WTC11 (cell line): ENCODE results near the gene TMC5. TPM values are rescaled to one million over a fixed set of nuclear protein-coding genes. Genes with fewer than 3 reads are reported as not detected.

Source experiments
- ATAC-seq: fragments of 200-7000 bp; cut with Tn5 transposase; 2 replicates; pipeline ENCODE4 v1.10.0; 2021; ENCODE audit warnings: mild to moderate bottlenecking, moderate library complexity
- CTCF ChIA-PET: fragments of 300-600 bp; sonication (Branson Sonifier 250); formaldehyde crosslinking; loops from one replicate; lab custom pipeline; 2021; ENCODE audit warnings: antibody characterized with exemption; lab: Charles Lee
- POLR2A ChIA-PET: fragments of 350-600 bp; sonication (Branson Sonifier 250); formaldehyde crosslinking; loops from one replicate; lab custom pipeline; 2021; ENCODE audit warnings: antibody characterized with exemption; lab: Charles Lee
- DNase-seq: peaks from one replicate; pipeline ENCODE4 v3.0.0; 2021; ENCODE audit warnings: low spot score
- H3K27ac Mint-ChIP-seq: 2 replicates; pipeline ENCODE4 v1.8.0; 2021; ENCODE audit warnings: mixed read lengths
- H3K27me3 Mint-ChIP-seq: 2 replicates; pipeline ENCODE4 v1.8.0; 2021; ENCODE audit warnings: low read depth, mild to moderate bottlenecking, moderate library complexity, mixed read lengths
- H3K36me3 Mint-ChIP-seq: 2 replicates; pipeline ENCODE4 v1.8.0; 2021; ENCODE audit warnings: mixed read lengths
- H3K4me1 Mint-ChIP-seq: 2 replicates; pipeline ENCODE4 v1.8.0; 2022; ENCODE audit warnings: mixed read lengths
- H3K4me3 Mint-ChIP-seq: 2 replicates; pipeline ENCODE4 v1.8.0; 2021; ENCODE audit warnings: mild to moderate bottlenecking, moderate library complexity, mixed read lengths
- H3K9me3 Mint-ChIP-seq: 2 replicates; pipeline ENCODE4 v1.8.0; 2021; ENCODE audit warnings: mixed read lengths
- ARID4B ChIP-seq: sonication (generic); formaldehyde crosslinking; IDR thresholded peaks from 2 replicates; pipeline ENCODE4 v1.8.0; 2023; ENCODE audit warnings: missing genetic modification reagents, mild to moderate bottlenecking, borderline replicate concordance
- CDX4 ChIP-seq: fragments of 250-450 bp; sonication (Bioruptor Pico); IDR thresholded peaks from 2 replicates; pipeline ENCODE4 v1.9.0; 2021; ENCODE audit warnings: moderate library complexity, mild to moderate bottlenecking, inconsistent platforms, borderline replicate concordance
- CREB1 ChIP-seq: sonication (generic); formaldehyde crosslinking; IDR thresholded peaks from 2 replicates; pipeline ENCODE4 v1.8.0; 2023; ENCODE audit warnings: mild to moderate bottlenecking, missing genetic modification reagents
- CREM ChIP-seq: sonication (generic); formaldehyde crosslinking; IDR thresholded peaks from 2 replicates; pipeline ENCODE4 v1.8.1; 2022; ENCODE audit warnings: mild to moderate bottlenecking, missing genetic modification reagents, moderate library complexity
- E2F4 ChIP-seq: sonication (generic); formaldehyde crosslinking; IDR thresholded peaks from 2 replicates; pipeline ENCODE4 v1.8.1; 2022; ENCODE audit warnings: low read depth, mild to moderate bottlenecking, moderate library complexity, missing genetic modification reagents, borderline replicate concordance
- E2F5 ChIP-seq: sonication (generic); formaldehyde crosslinking; IDR thresholded peaks from 2 replicates; pipeline ENCODE4 v1.8.1; 2022; ENCODE audit warnings: mild to moderate bottlenecking, moderate library complexity, missing genetic modification reagents
- ETV6 ChIP-seq: sonication (generic); formaldehyde crosslinking; IDR thresholded peaks from 2 replicates; pipeline ENCODE4 v1.8.1; 2022; ENCODE audit warnings: mild to moderate bottlenecking, missing genetic modification reagents
- MAX ChIP-seq: sonication (generic); formaldehyde crosslinking; IDR thresholded peaks from 2 replicates; pipeline ENCODE4 v1.8.0; 2022; ENCODE audit warnings: mild to moderate bottlenecking, missing genetic modification reagents
- MYBL2 ChIP-seq: sonication (generic); formaldehyde crosslinking; IDR thresholded peaks from 2 replicates; pipeline ENCODE4 v1.8.1; 2023; ENCODE audit warnings: mild to moderate bottlenecking, moderate library complexity, missing genetic modification reagents
- NFYB ChIP-seq: sonication (generic); formaldehyde crosslinking; conservative IDR thresholded peaks from 2 replicates; pipeline ENCODE4 v1.8.0; 2022; ENCODE audit warnings: low read depth, missing genetic modification reagents
- SOX15 ChIP-seq: fragments of 250-450 bp; sonication (Bioruptor Pico); IDR thresholded peaks from 2 replicates; pipeline ENCODE4 v1.9.0; 2021; ENCODE audit warnings: mild to moderate bottlenecking
- SP1 ChIP-seq: sonication (generic); formaldehyde crosslinking; conservative IDR thresholded peaks from 2 replicates; pipeline ENCODE4 v1.8.1; 2022; ENCODE audit warnings: missing genetic modification reagents
- STAT6 ChIP-seq: sonication (generic); formaldehyde crosslinking; conservative IDR thresholded peaks from 2 replicates; pipeline ENCODE4 v1.8.1; 2023; ENCODE audit warnings: mild to moderate bottlenecking, low read depth, missing genetic modification reagents, moderate library complexity
- TP53 ChIP-seq: sonication (generic); formaldehyde crosslinking; IDR thresholded peaks from 2 replicates; pipeline ENCODE4 v1.8.1; 2023; ENCODE audit warnings: mild to moderate bottlenecking, missing genetic modification reagents
- USF1 ChIP-seq: sonication (generic); formaldehyde crosslinking; IDR thresholded peaks from 2 replicates; pipeline ENCODE4 v1.8.0; 2022; ENCODE audit warnings: mild to moderate bottlenecking, missing genetic modification reagents
- ZNF138 ChIP-seq: sonication (generic); formaldehyde crosslinking; conservative IDR thresholded peaks from 2 replicates; pipeline ENCODE4 v1.8.1; 2022; ENCODE audit warnings: mild to moderate bottlenecking, moderate library complexity, missing genetic modification reagents
- ZNF263 ChIP-seq: sonication (generic); formaldehyde crosslinking; IDR thresholded peaks from 2 replicates; pipeline ENCODE4 v1.8.1; 2022; ENCODE audit warnings: low read depth, mild to moderate bottlenecking, moderate library complexity, missing genetic modification reagents
- ZNF512 ChIP-seq: sonication (generic); formaldehyde crosslinking; IDR thresholded peaks from 2 replicates; pipeline ENCODE4 v1.8.1; 2022; ENCODE audit warnings: missing genetic modification reagents, borderline replicate concordance
- total RNA-seq: library from RNA; stranded (reverse); gene quantifications from 3 replicates; pipeline ENCODE4 v1.2.3, GENCODE V29; 2021

Gene TMC5
- total RNA-seq, 1 experiment from 2014 or later = 3.1 TPM

- peak overlapping the region; percentile 94 for H3K4me3 Mint-ChIP-seq
- TF ChIP-seq ZNF138 (CRISPR knock-in tag) (no peak), ETV6 (CRISPR knock-in tag) (peak; percentile 4; the same call in 1 of the 2 replicates)
- H3K27me3 Mint-ChIP-seq = no peaks in the 10 kb centered on the region
- CTCF ChIA-PET = interaction anchor here (0.7 to 3.1 kb wide), 5 partner anchors 21 to 383 kb away, joined by 3 to 28 read pairs (median 4); partner anchors contain the start of gene VPS35L
- POLR2A ChIA-PET = interaction anchor here (1.3 to 2.6 kb wide), 3 partner anchors 14 to 31 kb away, joined by 3 to 23 read pairs (median 3); partner anchors contain the start of gene VPS35L
- no peaks in the 10 kb centered on the region for H3K9me3 Mint-ChIP-seq
- H3K36me3 Mint-ChIP-seq = peaks cover 17% of the 10 kb centered on the region
- peak overlapping the region; percentile 41; the same call in 1 of the 2 replicates for H3K27ac Mint-ChIP-seq
- ATAC-seq (no peak), DNase-seq (no peak)
- H3K4me1 Mint-ChIP-seq = peaks cover 47% of the 10 kb centered on the region
Observed at GRCh38 chr16:19524356-19524615, 106.6 kb downstream of the TMC5 start.

GRCh38 chr16:19524616-19525384, 107.1 kb downstream of the TMC5 start:
- ChIA-PET POLR2A (interaction anchor here (1.3 to 2.6 kb wide), 2 partner anchors 21 to 31 kb away, joined by 3 to 23 read pairs; partner anchors contain the start of gene VPS35L), CTCF (interaction anchor here (0.6 to 3.1 kb wide), 7 partner anchors 14 to 383 kb away, joined by 3 to 28 read pairs (median 3); partner anchors contain the start of gene VPS35L)
- Mint-ChIP-seq H3K4me1 (peaks cover 44% of the 10 kb centered on the region), H3K9me3 (no peaks in the 10 kb centered on the region), H3K36me3 (peaks cover 16% of the 10 kb centered on the region), H3K27ac (peak overlapping the region; percentile 41), H3K4me3 (peak overlapping the region; percentile 94), H3K27me3 (no peaks in the 10 kb centered on the region)
- TF ChIP-seq E2F4 (CRISPR knock-in tag) = no peak
- TF ChIP-seq STAT6 (CRISPR knock-in tag) = no peak
- no peak for TF ChIP-seq NFYB (CRISPR knock-in tag)
- TF ChIP-seq MAX (CRISPR knock-in tag) = no peak
- TF ChIP-seq ZNF512 = no peak
- TF ChIP-seq ZNF263 (CRISPR knock-in tag) = no peak
- no peak for TF ChIP-seq SP1
- TF ChIP-seq ARID4B (CRISPR knock-in tag) = no peak
- no peak for TF ChIP-seq TP53
- TF ChIP-seq CREM (CRISPR knock-in tag) = no peak
- TF ChIP-seq USF1 = no peak
- TF ChIP-seq CDX4 (CRISPR knock-in tag) = no peak
- TF ChIP-seq CREB1 (CRISPR knock-in tag) = no peak
- TF ChIP-seq SOX15 (CRISPR knock-in tag) = no peak
- no peak for TF ChIP-seq MYBL2 (CRISPR knock-in tag)
- no peak for TF ChIP-seq E2F5
- ATAC-seq = no peak
- DNase-seq = no peak
